Stimulated activated CD4-positive, alpha-beta T cell treated with anti-CD3 and anti-CD28 coated beads, Interleukin-1b, Interleukin-23, amount 100 ng/mL, for 48 hours (primary cell): ENCODE results near the gene COQ8B.
"Not testable (repeated sequence)": the region's sequence is repeated elsewhere in the genome, so short reads cannot be mapped to it uniquely, and the experiment has no call there.

Source experiments
- DNase-seq: peaks from one replicate; pipeline ENCODE4 v3.0.0-alpha.2; 2020

The COQ8B gene

GRCh38 chr19:40716482-40717324, at the start of gene COQ8B, which contains the start of gene ITPKC:
Gene COQ8B, minus strand, starts transcription at chr19:40716886. Its CDS starts 2,254 bp downstream, at chr19:40714632.
Gene ITPKC, plus strand, starts transcription at chr19:40717112. Its CDS starts 24 bp downstream, at chr19:40717136.
- peak; percentile 99 for DNase-seq

- DNase-seq = not testable (repeated sequence)
Measured at GRCh38 chr19:40766385-40766784, 49.7 kb upstream of the COQ8B start.

- DNase-seq = no peak
Measured at GRCh38 chr19:40763963-40764362, 47.3 kb upstream of the COQ8B start.

GRCh38 chr19:40763526-40763925, 46.8 kb upstream of the COQ8B start:
- DNase-seq = no peak

- no peak for DNase-seq
Measured at GRCh38 chr19:40762754-40763470, 46.2 kb upstream of the COQ8B start.

- DNase-seq = no peak
Measured at GRCh38 chr19:40759352-40759751, 42.7 kb upstream of the COQ8B start.

GRCh38 chr19:40758491-40758890, 41.8 kb upstream of the COQ8B start:
- DNase-seq = no peak

GRCh38 chr19:40756502-40757110, 39.9 kb upstream of the COQ8B start:
- peak; percentile 40 for DNase-seq

GRCh38 chr19:40755791-40756190, 39.1 kb upstream of the COQ8B start:
- no peak for DNase-seq

- no peak for DNase-seq
Measured at GRCh38 chr19:40755248-40755624, 38.5 kb upstream of the COQ8B start.

GRCh38 chr19:40754611-40755247, 38.0 kb upstream of the COQ8B start:
- DNase-seq = peak; percentile 76

- DNase-seq = peak; percentile 43
Measured at GRCh38 chr19:40752257-40752781, 35.6 kb upstream of the COQ8B start.

GRCh38 chr19:40750874-40751537, 34.3 kb upstream of the COQ8B start, which contains the start of gene SNRPA:
Gene SNRPA, plus strand, starts transcription at chr19:40751203. Its CDS starts 206 bp downstream, at chr19:40751409.
- DNase-seq = peak; percentile 98

GRCh38 chr19:40750058-40750873, 33.6 kb upstream of the COQ8B start, which contains the start of gene ACTMAP:
Gene ACTMAP, minus strand, starts transcription at chr19:40750477. Its CDS starts 674 bp downstream, at chr19:40749803.
- peak; percentile 100 for DNase-seq

- no peak for DNase-seq
Measured at GRCh38 chr19:40747536-40747935, 30.9 kb upstream of the COQ8B start.

GRCh38 chr19:40745402-40745780, 28.7 kb upstream of the COQ8B start:
- no peak for DNase-seq

GRCh38 chr19:40744554-40745401, 28.1 kb upstream of the COQ8B start:
- no peak for DNase-seq

- no peak for DNase-seq
Measured at GRCh38 chr19:40743926-40744325, 27.2 kb upstream of the COQ8B start.

GRCh38 chr19:40742886-40743285, 26.2 kb upstream of the COQ8B start:
- DNase-seq = no peak

- DNase-seq = no peak
Measured at GRCh38 chr19:40742477-40742876, 25.8 kb upstream of the COQ8B start.
